HL-60 (cell line): ENCODE measurements around the gene PIK3R1.
A peak's percentile ranks its signal among the peaks of the same experiment; 100 is the strongest.

Experiments
- POLR2AphosphoS5 ChIP-seq: IDR thresholded peaks from 2 replicates; pipeline ENCODE4 v1.6.1; 2012; ENCODE audit warnings: low read depth
- SPI1 ChIP-seq: IDR thresholded peaks from 2 replicates; pipeline ENCODE4 v1.6.1; 2012; ENCODE audit warnings: low read depth, mild to moderate bottlenecking, borderline replicate concordance
- TF ChIP-seq, protein P1 (sequence below): IDR thresholded peaks from 2 replicates; pipeline ENCODE4 v1.6.1; 2012; ENCODE audit warnings: low read depth; ENCODE audit not compliant: insufficient replicate concordance
- TF ChIP-seq, protein P2 (sequence below): IDR thresholded peaks from one replicate; pipeline ENCODE4 v1.5.1; 2011; ENCODE audit warnings: low read length, control low read depth, inconsistent platforms; ENCODE audit not compliant: insufficient read depth

DNA sequence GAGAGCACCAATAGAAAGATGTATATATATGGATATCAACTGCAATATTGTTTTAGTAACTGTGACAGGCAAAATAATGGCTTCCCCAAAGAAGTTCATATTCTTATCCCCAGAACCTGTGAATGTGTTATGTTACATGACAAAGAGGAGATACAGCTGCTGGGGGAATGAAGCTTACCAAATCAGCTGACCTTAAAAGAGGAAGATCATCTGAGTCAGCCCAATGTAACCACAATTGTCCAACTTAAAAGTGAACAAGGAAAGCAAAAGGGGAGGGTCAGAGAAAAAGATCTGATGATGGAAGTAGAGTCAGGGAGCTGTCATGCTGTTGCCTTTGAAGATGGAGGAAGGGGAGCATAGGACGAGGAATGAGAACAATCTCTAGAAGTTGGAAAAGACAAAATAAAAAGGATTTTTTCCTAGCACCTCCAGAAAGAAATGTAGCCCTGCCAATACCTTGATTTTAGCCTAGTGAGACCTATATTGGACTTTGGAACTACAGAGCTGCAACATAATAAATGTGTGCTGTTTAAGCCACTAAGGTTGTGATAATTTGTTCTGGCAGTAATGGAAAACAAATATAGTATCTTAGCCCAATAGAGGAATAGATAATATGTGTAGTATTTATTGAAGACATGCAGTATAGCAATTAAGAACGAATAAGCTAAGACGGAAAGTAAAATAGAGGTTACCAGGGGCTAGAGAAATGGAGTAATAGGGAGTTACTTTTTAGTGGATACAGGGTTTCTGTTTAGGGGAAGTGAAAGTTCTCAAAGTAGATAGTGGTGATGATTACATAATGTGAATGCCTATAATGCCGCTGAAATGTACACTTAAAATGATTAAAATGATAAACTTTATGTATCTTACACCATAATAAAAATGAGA is 115.9 kb downstream of the PIK3R1 start:
- TF ChIP-seq, protein P1, sequence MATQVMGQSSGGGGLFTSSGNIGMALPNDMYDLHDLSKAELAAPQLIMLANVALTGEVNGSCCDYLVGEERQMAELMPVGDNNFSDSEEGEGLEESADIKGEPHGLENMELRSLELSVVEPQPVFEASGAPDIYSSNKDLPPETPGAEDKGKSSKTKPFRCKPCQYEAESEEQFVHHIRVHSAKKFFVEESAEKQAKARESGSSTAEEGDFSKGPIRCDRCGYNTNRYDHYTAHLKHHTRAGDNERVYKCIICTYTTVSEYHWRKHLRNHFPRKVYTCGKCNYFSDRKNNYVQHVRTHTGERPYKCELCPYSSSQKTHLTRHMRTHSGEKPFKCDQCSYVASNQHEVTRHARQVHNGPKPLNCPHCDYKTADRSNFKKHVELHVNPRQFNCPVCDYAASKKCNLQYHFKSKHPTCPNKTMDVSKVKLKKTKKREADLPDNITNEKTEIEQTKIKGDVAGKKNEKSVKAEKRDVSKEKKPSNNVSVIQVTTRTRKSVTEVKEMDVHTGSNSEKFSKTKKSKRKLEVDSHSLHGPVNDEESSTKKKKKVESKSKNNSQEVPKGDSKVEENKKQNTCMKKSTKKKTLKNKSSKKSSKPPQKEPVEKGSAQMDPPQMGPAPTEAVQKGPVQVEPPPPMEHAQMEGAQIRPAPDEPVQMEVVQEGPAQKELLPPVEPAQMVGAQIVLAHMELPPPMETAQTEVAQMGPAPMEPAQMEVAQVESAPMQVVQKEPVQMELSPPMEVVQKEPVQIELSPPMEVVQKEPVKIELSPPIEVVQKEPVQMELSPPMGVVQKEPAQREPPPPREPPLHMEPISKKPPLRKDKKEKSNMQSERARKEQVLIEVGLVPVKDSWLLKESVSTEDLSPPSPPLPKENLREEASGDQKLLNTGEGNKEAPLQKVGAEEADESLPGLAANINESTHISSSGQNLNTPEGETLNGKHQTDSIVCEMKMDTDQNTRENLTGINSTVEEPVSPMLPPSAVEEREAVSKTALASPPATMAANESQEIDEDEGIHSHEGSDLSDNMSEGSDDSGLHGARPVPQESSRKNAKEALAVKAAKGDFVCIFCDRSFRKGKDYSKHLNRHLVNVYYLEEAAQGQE, result no peak
- TF ChIP-seq, protein P2, sequence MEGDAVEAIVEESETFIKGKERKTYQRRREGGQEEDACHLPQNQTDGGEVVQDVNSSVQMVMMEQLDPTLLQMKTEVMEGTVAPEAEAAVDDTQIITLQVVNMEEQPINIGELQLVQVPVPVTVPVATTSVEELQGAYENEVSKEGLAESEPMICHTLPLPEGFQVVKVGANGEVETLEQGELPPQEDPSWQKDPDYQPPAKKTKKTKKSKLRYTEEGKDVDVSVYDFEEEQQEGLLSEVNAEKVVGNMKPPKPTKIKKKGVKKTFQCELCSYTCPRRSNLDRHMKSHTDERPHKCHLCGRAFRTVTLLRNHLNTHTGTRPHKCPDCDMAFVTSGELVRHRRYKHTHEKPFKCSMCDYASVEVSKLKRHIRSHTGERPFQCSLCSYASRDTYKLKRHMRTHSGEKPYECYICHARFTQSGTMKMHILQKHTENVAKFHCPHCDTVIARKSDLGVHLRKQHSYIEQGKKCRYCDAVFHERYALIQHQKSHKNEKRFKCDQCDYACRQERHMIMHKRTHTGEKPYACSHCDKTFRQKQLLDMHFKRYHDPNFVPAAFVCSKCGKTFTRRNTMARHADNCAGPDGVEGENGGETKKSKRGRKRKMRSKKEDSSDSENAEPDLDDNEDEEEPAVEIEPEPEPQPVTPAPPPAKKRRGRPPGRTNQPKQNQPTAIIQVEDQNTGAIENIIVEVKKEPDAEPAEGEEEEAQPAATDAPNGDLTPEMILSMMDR, result no peak
- TF ChIP-seq SPI1, result peak; percentile 31; the same call in 1 of the 2 replicates
- TF ChIP-seq POLR2AphosphoS5, result no peak
